Inflammatory macrophage treated with lipopolysaccharide for 4 hours (primary cell): ENCODE results near the gene CLCA4.
"Not testable (repeated sequence)": the region's sequence is repeated elsewhere in the genome, so short reads cannot be mapped to it uniquely, and the experiment has no call there.

Experiments used
- DNase-seq: peaks from one replicate; pipeline ENCODE4 v3.0.0-alpha.2; 2020

CLCA4 gene

GRCh38 chr1:86530211-86530845 is 16.6 kb upstream of the CLCA4 start:
- DNase-seq = no peak

- DNase-seq = no peak
Observed at GRCh38 chr1:86537928-86538695, 8.8 kb upstream of the CLCA4 start.

- DNase-seq = no peak
Observed at GRCh38 chr1:86538775-86539174, 8.1 kb upstream of the CLCA4 start.

- DNase-seq = no peak
Observed at GRCh38 chr1:86541859-86542258, 5.0 kb upstream of the CLCA4 start.

- DNase-seq = no peak
Observed at GRCh38 chr1:86542631-86543030, 4.2 kb upstream of the CLCA4 start.

- DNase-seq = no peak
Observed at GRCh38 chr1:86548839-86549238, 2.0 kb downstream of the CLCA4 start.

GRCh38 chr1:86551305-86551704 is 4.4 kb downstream of the CLCA4 start:
- no peak for DNase-seq

GRCh38 chr1:86552376-86552775 is 5.5 kb downstream of the CLCA4 start:
- DNase-seq = no peak

GRCh38 chr1:86557739-86558138 is 10.9 kb downstream of the CLCA4 start:
- no peak for DNase-seq

GRCh38 chr1:86563849-86564248 is 17.0 kb downstream of the CLCA4 start:
- no peak for DNase-seq

GRCh38 chr1:86567341-86567740 is 20.5 kb downstream of the CLCA4 start:
- no peak for DNase-seq

- DNase-seq = no peak
Observed at GRCh38 chr1:86567878-86568277, 21.0 kb downstream of the CLCA4 start.

GRCh38 chr1:86573763-86574484 is 27.0 kb downstream of the CLCA4 start:
- no peak for DNase-seq

- no peak for DNase-seq
Observed at GRCh38 chr1:86581231-86581630, 34.4 kb downstream of the CLCA4 start.

GRCh38 chr1:86582161-86582560 is 35.3 kb downstream of the CLCA4 start:
- DNase-seq = no peak

GRCh38 chr1:86583032-86583431 is 36.2 kb downstream of the CLCA4 start:
- no peak for DNase-seq

GRCh38 chr1:86583593-86583992 is 36.7 kb downstream of the CLCA4 start:
- DNase-seq = no peak

GRCh38 chr1:86594284-86594770 is 47.4 kb downstream of the CLCA4 start:
- DNase-seq = no peak

GRCh38 chr1:86596224-86596623 is 49.3 kb downstream of the CLCA4 start:
- no peak for DNase-seq

- DNase-seq = no peak
Observed at GRCh38 chr1:86596741-86597290, 49.9 kb downstream of the CLCA4 start.

GRCh38 chr1:86606080-86606479 is 59.2 kb downstream of the CLCA4 start:
- not testable (repeated sequence) for DNase-seq

GRCh38 chr1:86616433-86616832 is 69.6 kb downstream of the CLCA4 start:
- DNase-seq = no peak

GRCh38 chr1:86616871-86617270 is 70.0 kb downstream of the CLCA4 start:
- DNase-seq = peak; percentile 77

- DNase-seq = no peak
Observed at GRCh38 chr1:86618358-86618757, 71.5 kb downstream of the CLCA4 start.
